HepG2 (cell line): Measurements from ENCODE around the gene TWNK. TPM values are rescaled to one million over a fixed set of nuclear protein-coding genes. Genes with fewer than 3 reads are reported as not detected.

ENCODE experiments used
- BORCS8-MEF2B ChIP-seq: sonication (generic); formaldehyde crosslinking; IDR thresholded peaks from 2 replicates; pipeline ENCODE4 v1.8.0; 2022; ENCODE audit warnings: mild to moderate bottlenecking, missing genetic modification reagents
- EEA1 ChIP-seq: sonication (generic); formaldehyde crosslinking; IDR thresholded peaks from 2 replicates; pipeline ENCODE4 v1.5.1; 2020; ENCODE audit warnings: mild to moderate bottlenecking, missing genetic modification reagents, borderline replicate concordance
- ISL2 ChIP-seq: sonication (generic); formaldehyde crosslinking; IDR thresholded peaks from 2 replicates; pipeline ENCODE4 v1.5.0; 2020; ENCODE audit warnings: missing genetic modification reagents
- KDM2A ChIP-seq: sonication (generic); formaldehyde crosslinking; IDR thresholded peaks from 2 replicates; pipeline ENCODE4 v1.4.0; 2020; ENCODE audit warnings: low read depth, missing genetic modification reagents, borderline replicate concordance
- KIAA2018 ChIP-seq: sonication (generic); formaldehyde crosslinking; IDR thresholded peaks from 2 replicates; pipeline ENCODE4 v1.5.0; 2020; ENCODE audit warnings: mild to moderate bottlenecking, missing genetic modification reagents, borderline replicate concordance
- NFATC3 ChIP-seq: sonication (generic); formaldehyde crosslinking; IDR thresholded peaks from 2 replicates; pipeline ENCODE4 v1.5.1; 2020; ENCODE audit warnings: mild to moderate bottlenecking, missing genetic modification reagents
- POLR2A ChIP-seq, 2 experiments: IDR thresholded peaks; 2 replicates each; pipeline ENCODE4 v1.6.1; 2011; ENCODE audit warnings: low read depth in 2 of 2, low read length in 2 of 2, mild to moderate bottlenecking in 1 of 2, moderate library complexity in 1 of 2; ENCODE audit not compliant: insufficient read depth in 1 of 2
- TP53 ChIP-seq: sonication (generic); formaldehyde crosslinking; conservative IDR thresholded peaks from 2 replicates; pipeline ENCODE4 v1.4.0; 2020; ENCODE audit warnings: missing genetic modification reagents
- ZHX1 ChIP-seq: sonication (generic); formaldehyde crosslinking; IDR thresholded peaks from 2 replicates; pipeline ENCODE4 v1.8.1; 2022; ENCODE audit warnings: low read depth, mild to moderate bottlenecking, missing genetic modification reagents
- ZNF766 ChIP-seq: sonication (generic); formaldehyde crosslinking; IDR thresholded peaks from 2 replicates; pipeline ENCODE4 v1.5.0; 2020; ENCODE audit warnings: missing genetic modification reagents, borderline replicate concordance
- polyA plus RNA-seq, 8 experiments: library from polyadenylated mRNA; depleted of rRNA in 3 of 8; stranded (reverse) in 7 of 8; unstranded in 1 of 8; fragments of >200 nt; fragmentation: Illumina TruSeq in 4 of 8; extraction: Trizol in 4 of 8; gene quantifications; 2 replicates each; pipeline versions ENCODE4 v1.2.1 to v1.2.3, GENCODE V29; 2011 to 2016; ENCODE audit warnings: low read depth in 4 of 8, missing spikeins in 1 of 8, mixed read lengths in 1 of 8; ENCODE audit not compliant: insufficient read depth in 1 of 8
- total RNA-seq, 5 experiments: library from RNA; depleted of rRNA; stranded (reverse); fragments of >200 nt; fragmentation: Illumina TruSeq; extraction: Trizol; gene quantifications; 2 replicates each; pipeline ENCODE4 v1.2.3, GENCODE V29; 2016; ENCODE audit warnings: low read depth in 1 of 5
- TF ChIP-seq, protein P1 (sequence below): IDR thresholded peaks from 2 replicates; pipeline ENCODE4 v1.6.1; 2016
- TF ChIP-seq, protein P2 (sequence below): sonication (generic); formaldehyde crosslinking; IDR thresholded peaks from 2 replicates; pipeline ENCODE4 v1.5.0; 2020; ENCODE audit warnings: mild to moderate bottlenecking, missing genetic modification reagents, borderline replicate concordance

The TWNK gene
- total and polyA plus RNA-seq, 2 of the 13 experiments (the other 11 are each of a cell fraction or from before 2014, with no cell fraction given): 10.7 to 16.5 TPM

- TF ChIP-seq EEA1 (CRISPR knock-in tag) (no peak), ISL2 (peak; percentile 90), POLR2A (IDR thresholded peaks at IDR 0.05; ENCODE audit: insufficient read depth in 1 of 2, low read depth in 2 of 2, low read length in 2 of 2) (peak in 1 of 2 experiments; percentile 49; a peak in 3 of 4 replicates), KIAA2018 (CRISPR knock-in tag) (no peak), NFATC3 (CRISPR knock-in tag) (0 out of 2 replicates have a peak, but pooled peaks have one; percentile 64), BORCS8-MEF2B (CRISPR knock-in tag) (no peak), KDM2A (CRISPR knock-in tag) (peak; percentile 62), TP53 (no peak), ZHX1 (CRISPR knock-in tag) (no peak), ZNF766 (CRISPR knock-in tag) (no peak)
- TF ChIP-seq, protein P1, sequence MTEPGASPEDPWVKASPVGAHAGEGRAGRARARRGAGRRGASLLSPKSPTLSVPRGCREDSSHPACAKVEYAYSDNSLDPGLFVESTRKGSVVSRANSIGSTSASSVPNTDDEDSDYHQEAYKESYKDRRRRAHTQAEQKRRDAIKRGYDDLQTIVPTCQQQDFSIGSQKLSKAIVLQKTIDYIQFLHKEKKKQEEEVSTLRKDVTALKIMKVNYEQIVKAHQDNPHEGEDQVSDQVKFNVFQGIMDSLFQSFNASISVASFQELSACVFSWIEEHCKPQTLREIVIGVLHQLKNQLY (CRISPR knock-in tag): peak; percentile 92
- TF ChIP-seq, protein P2, sequence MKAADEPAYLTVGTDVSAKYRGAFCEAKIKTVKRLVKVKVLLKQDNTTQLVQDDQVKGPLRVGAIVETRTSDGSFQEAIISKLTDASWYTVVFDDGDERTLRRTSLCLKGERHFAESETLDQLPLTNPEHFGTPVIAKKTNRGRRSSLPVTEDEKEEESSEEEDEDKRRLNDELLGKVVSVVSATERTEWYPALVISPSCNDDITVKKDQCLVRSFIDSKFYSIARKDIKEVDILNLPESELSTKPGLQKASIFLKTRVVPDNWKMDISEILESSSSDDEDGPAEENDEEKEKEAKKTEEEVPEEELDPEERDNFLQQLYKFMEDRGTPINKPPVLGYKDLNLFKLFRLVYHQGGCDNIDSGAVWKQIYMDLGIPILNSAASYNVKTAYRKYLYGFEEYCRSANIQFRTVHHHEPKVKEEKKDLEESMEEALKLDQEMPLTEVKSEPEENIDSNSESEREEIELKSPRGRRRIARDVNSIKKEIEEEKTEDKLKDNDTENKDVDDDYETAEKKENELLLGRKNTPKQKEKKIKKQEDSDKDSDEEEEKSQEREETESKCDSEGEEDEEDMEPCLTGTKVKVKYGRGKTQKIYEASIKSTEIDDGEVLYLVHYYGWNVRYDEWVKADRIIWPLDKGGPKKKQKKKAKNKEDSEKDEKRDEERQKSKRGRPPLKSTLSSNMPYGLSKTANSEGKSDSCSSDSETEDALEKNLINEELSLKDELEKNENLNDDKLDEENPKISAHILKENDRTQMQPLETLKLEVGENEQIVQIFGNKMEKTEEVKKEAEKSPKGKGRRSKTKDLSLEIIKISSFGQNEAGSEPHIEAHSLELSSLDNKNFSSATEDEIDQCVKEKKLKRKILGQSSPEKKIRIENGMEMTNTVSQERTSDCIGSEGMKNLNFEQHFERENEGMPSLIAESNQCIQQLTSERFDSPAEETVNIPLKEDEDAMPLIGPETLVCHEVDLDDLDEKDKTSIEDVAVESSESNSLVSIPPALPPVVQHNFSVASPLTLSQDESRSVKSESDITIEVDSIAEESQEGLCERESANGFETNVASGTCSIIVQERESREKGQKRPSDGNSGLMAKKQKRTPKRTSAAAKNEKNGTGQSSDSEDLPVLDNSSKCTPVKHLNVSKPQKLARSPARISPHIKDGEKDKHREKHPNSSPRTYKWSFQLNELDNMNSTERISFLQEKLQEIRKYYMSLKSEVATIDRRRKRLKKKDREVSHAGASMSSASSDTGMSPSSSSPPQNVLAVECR (CRISPR knock-in tag): peak; percentile 84
Observed at GRCh38 chr10:100970914-100971811, 16.2 kb upstream of the TWNK start (continued).
